Activated CD8-positive, alpha-beta memory T cell treated with anti-CD3 and anti-CD28 coated beads for 4 hours (primary cell): Measurements from ENCODE around the gene MYO16.

Experiments
- DNase-seq, 2 donors: peaks; one replicate each; pipeline ENCODE4 v3.0.0-alpha.2; 2020; ENCODE audit warnings: low read depth in 2 of 2

MYO16 gene

GRCh38 chr13:109241160-109241559 is 611.7 kb downstream of the MYO16 start:
- no peak for DNase-seq

- DNase-seq, result no peak
Measured at GRCh38 chr13:109243311-109243951, 614.0 kb downstream of the MYO16 start.

- DNase-seq, result no peak
Measured at GRCh38 chr13:109244566-109244965, 615.2 kb downstream of the MYO16 start.

- no peak for DNase-seq
Measured at GRCh38 chr13:109246001-109246400, 616.6 kb downstream of the MYO16 start.

GRCh38 chr13:109249780-109250528 is 620.5 kb downstream of the MYO16 start:
- DNase-seq, result no peak

- DNase-seq, result no peak
Measured at GRCh38 chr13:109251956-109252355, 622.5 kb downstream of the MYO16 start.

GRCh38 chr13:109253316-109253715 is 623.9 kb downstream of the MYO16 start:
- DNase-seq, result no peak

- no peak for DNase-seq
Measured at GRCh38 chr13:109254274-109254673, 624.9 kb downstream of the MYO16 start.

- DNase-seq, result no peak
Measured at GRCh38 chr13:109255141-109255856, 625.9 kb downstream of the MYO16 start.

- no peak for DNase-seq
Measured at GRCh38 chr13:109256866-109257760, 627.7 kb downstream of the MYO16 start.
